ENCODE measurements around the gene TM7SF3. TPM values are rescaled to one million over a fixed set of nuclear protein-coding genes. Genes with fewer than 3 reads are reported as not detected.

TM7SF3 gene
- total RNA-seq, 3 donors from 2014 or later (not counting 1 experiment from before 2014, with no cell fraction given), result 32.1 to 48.4 (median 42.6) TPM

DNA sequence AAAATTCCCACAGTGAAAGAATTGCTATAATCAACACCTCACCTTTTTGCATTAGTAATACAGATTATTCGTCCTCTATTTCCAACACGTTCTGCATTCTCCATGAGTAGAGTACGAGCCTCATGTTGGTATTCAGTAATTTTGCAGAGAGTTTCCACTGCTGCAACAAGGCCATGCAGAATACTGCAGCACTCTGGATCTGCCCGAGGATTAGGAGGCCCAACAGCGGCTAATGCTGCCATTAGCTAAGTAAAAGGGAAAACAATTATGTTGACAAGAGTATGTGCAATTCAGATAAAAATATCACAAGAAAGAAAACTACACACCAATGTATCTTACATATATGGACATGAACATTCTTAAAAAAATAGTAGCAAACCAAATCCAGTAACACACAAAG lies 85.5 kb downstream of the TM7SF3 start:
- peaks cover 42% of the 10 kb centered on the region for H3K36me3 ChIP-seq (ENCODE audit: control insufficient read depth, insufficient read depth, low read length)

More for the DNA sequence above, 85.5 kb downstream of the TM7SF3 start:
- no peaks in the 10 kb centered on the region for H3K27me3 Mint-ChIP-seq (ENCODE audit: low read depth in 2 of 2)
- Histone ChIP-seq H3K4me3 (ENCODE audit: low read length) (no peak overlapping the region), H3K4me1 (ENCODE audit: control insufficient read depth, insufficient read depth, low read length) (no peaks in the 10 kb centered on the region), H3K27me3 (ENCODE audit: control insufficient read depth, insufficient read depth, low read length) (no peaks in the 10 kb centered on the region), H3K27ac (ENCODE audit: low read length) (no peak overlapping the region), H3K9me3 (ENCODE audit: control insufficient read depth, insufficient read depth, low read length) (no peaks in the 10 kb centered on the region)
- H3K36me3 Mint-ChIP-seq, result no peaks in the 10 kb centered on the region
- H3K4me3 Mint-ChIP-seq, result no peak overlapping the region
- ATAC-seq, result no peak
- H3K27ac Mint-ChIP-seq, result no peak overlapping the region
- 100% methylated on average over 5 of the region's 5 CpGs for WGBS (ENCODE audit: insufficient coverage)
- DNase-seq, result no peak
- no peak for TF ChIP-seq CTCF (IDR thresholded peaks at IDR 0.05)
- no peaks in the 10 kb centered on the region for H3K9me3 Mint-ChIP-seq
- H3K4me1 Mint-ChIP-seq, result peaks cover 20 to 21% of the 10 kb centered on the region in 2 donors
- intact Hi-C loops (cut with micrococcal nuclease), result no loop called here

Other genes with a start within 250 kb of the TM7SF3 start
- 10 to 100 TPM; 59.1 to 70.7 (median 68.2) TPM for gene ITPR2, start 181.2 kb downstream of the TM7SF3 start, total RNA-seq
- 10 to 100 TPM; 17.5 to 20.8 (median 19.8) TPM for gene INTS13, start 76.4 kb downstream of the TM7SF3 start, total RNA-seq
- 10 to 100 TPM; 43.3 to 59.9 (median 45.3) TPM for gene FGFR1OP2, start 75.9 kb downstream of the TM7SF3 start, total RNA-seq
- gene MED21, start 8.2 kb upstream of the TM7SF3 start, total RNA-seq, result 10 to 100 TPM; 82.7 to 95.9 (median 93.8) TPM
- not detected for gene C12orf71, start 68.2 kb upstream of the TM7SF3 start, total RNA-seq
- gene STK38L, start 229.9 kb upstream of the TM7SF3 start, total RNA-seq, result 10 to 100 TPM; 14.0 to 17.0 (median 15.0) TPM

All from natural killer cell (primary cell).